Panc1 (cell line): Measurements from ENCODE around the gene TMEM132E. TPM values are rescaled to one million over a fixed set of nuclear protein-coding genes. Genes with fewer than 3 reads are reported as not detected.

Experiments
- ATAC-seq: fragments of 200-7000 bp; cut with Tn5 transposase; 2 replicates; pipeline ENCODE4 v1.9.1; 2020; ENCODE audit warnings: mild to moderate bottlenecking, moderate library complexity
- BruUV-seq: library from RNA; stranded (reverse); fragments of 400-500 nt; replicated peaks from 2 replicates; lab custom pipeline; 2021; lab: Mats Ljungman, UMichigan
- CTCF ChIA-PET: fragments of 300-600 bp; sonication (Branson Sonifier 250); formaldehyde crosslinking; loops from one replicate; lab custom pipeline; 2022; ENCODE audit warnings: antibody characterized with exemption; lab: Charles Lee
- POLR2A ChIA-PET: fragments of 300-600 bp; sonication (Branson Sonifier 250); formaldehyde crosslinking; loops from one replicate; lab custom pipeline; 2022; ENCODE audit warnings: antibody characterized with exemption; lab: Charles Lee
- DNase-seq: peaks from one replicate; pipeline ENCODE4 v3.0.0-alpha.2; 2010; ENCODE audit warnings: low read depth, low spot score
- H3K27ac ChIP-seq: 2 replicates; pipeline ENCODE4 v1.5.1; 2011; ENCODE audit warnings: mild to moderate bottlenecking, low read length, inconsistent platforms
- H3K27me3 ChIP-seq: fragments of 200-500 bp; sonication (Bioruptor generic); 2 replicates; pipeline ENCODE4 v1.6.0; 2014; ENCODE audit warnings: low read length, inconsistent platforms; ENCODE audit not compliant: control insufficient read depth, insufficient read depth
- H3K36me3 ChIP-seq: fragments of 200-500 bp; sonication (Bioruptor generic); 2 replicates; pipeline ENCODE4 v1.5.1; 2014; ENCODE audit warnings: inconsistent platforms, mild to moderate bottlenecking, low read length, moderate library complexity; ENCODE audit not compliant: control insufficient read depth, insufficient read depth
- H3K4me1 ChIP-seq: 2 replicates; pipeline ENCODE4 v1.5.1; 2011; ENCODE audit warnings: inconsistent platforms, mild to moderate bottlenecking, low read length, moderate library complexity; ENCODE audit not compliant: control insufficient read depth, insufficient read depth
- H3K4me3 ChIP-seq, 2 experiments: 2 replicates each; pipeline ENCODE4 v1.5.1; 2011 to 2012; ENCODE audit warnings: low read depth in 2 of 2, low read length in 2 of 2, mild to moderate bottlenecking in 2 of 2, inconsistent platforms in 1 of 2, moderate library complexity in 1 of 2
- H3K9me3 ChIP-seq: fragments of 200-500 bp; sonication (Bioruptor generic); 2 replicates; pipeline ENCODE4 v1.5.1; 2014; ENCODE audit warnings: low read depth, mild to moderate bottlenecking, inconsistent platforms, low read length, moderate library complexity; ENCODE audit not compliant: control insufficient read depth, insufficient read depth
- POLR2AphosphoS5 ChIP-seq: IDR thresholded peaks from 2 replicates; pipeline ENCODE4 v1.6.1; 2012; ENCODE audit warnings: mild to moderate bottlenecking, low read depth, low read length, moderate library complexity
- SIN3A ChIP-seq: IDR thresholded peaks from 2 replicates; pipeline ENCODE4 v1.6.1; 2012; ENCODE audit warnings: low read depth, mild to moderate bottlenecking, low read length, moderate library complexity, borderline replicate concordance; ENCODE audit not compliant: insufficient read depth
- TCF7L2 ChIP-seq: IDR thresholded peaks from 2 replicates; pipeline ENCODE4 v1.6.1; 2011; ENCODE audit warnings: mild to moderate bottlenecking, low read depth, low read length, inconsistent platforms
- in situ Hi-C: cut with HindIII; loops from 2 replicates; pipeline ENCODE4 v1.10.0; 2016; ENCODE audit warnings: low sequenced_read_pairs, low pct_unique_long_range_greater_than_20kb
- intact Hi-C: fragments of 100-400 bp; cut with micrococcal nuclease; formaldehyde crosslinking; loops from one replicate; pipeline ENCODE4 v1.10.0; 2022; ENCODE audit not compliant: unreplicated experiment
- total RNA-seq: library from RNA; stranded (reverse); gene quantifications from one replicate; pipeline ENCODE4 v1.2.1, GENCODE V29; 2021; ENCODE audit not compliant: unreplicated experiment
- TF ChIP-seq, protein P1 (sequence below), 2 experiments: IDR thresholded peaks; 2 replicates each; pipeline ENCODE4 v1.6.1; 2011 to 2012; ENCODE audit warnings: low read depth in 2 of 2, control low read depth in 1 of 2, low read length in 1 of 2, mild to moderate bottlenecking in 1 of 2, moderate library complexity in 1 of 2; ENCODE audit not compliant: insufficient read depth in 1 of 2
- TF ChIP-seq, protein P2 (sequence below): fragments of 450-650 bp; IDR thresholded peaks from 2 replicates; pipeline ENCODE4 v1.5.1; 2017; ENCODE audit warnings: mild to moderate bottlenecking

Gene TMEM132E
- total RNA-seq, 1 experiment from 2014 or later: not detected

DNA sequence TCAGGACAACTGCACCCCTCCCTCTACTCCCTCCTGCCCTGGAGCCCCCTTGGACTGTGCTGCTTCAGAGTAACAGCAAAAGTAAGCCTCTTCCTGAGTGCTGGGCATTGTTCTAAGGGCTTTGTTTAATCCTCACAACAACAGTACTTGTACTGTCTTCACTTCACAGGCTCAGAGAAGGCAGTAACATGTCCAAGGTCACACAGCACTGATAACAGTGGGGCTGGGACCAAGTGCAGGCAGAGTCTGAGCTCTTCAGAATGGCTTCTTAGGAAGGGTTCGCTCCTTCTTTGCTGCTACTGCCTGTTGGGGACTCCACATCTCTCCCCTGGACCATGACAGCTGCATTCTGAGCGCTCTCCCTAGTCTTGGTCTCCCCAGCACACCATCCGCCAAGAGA is 24.6 kb downstream of the TMEM132E start:
- ATAC-seq: no peak
- Histone ChIP-seq H3K4me3 (no peak overlapping the region), H3K27me3 (peaks cover 12% of the 10 kb centered on the region), H3K36me3 (no peaks in the 10 kb centered on the region), H3K9me3 (no peaks in the 10 kb centered on the region), H3K27ac (no peak overlapping the region), H3K4me1 (no peaks in the 10 kb centered on the region)
- DNase-seq: no peak
- ChIA-PET CTCF (no interaction called here), POLR2A (no interaction called here)
- intact Hi-C loops: no loop called here
- TF ChIP-seq SIN3A: no peak
- TF ChIP-seq POLR2AphosphoS5: no peak
- TF ChIP-seq, protein P1, sequence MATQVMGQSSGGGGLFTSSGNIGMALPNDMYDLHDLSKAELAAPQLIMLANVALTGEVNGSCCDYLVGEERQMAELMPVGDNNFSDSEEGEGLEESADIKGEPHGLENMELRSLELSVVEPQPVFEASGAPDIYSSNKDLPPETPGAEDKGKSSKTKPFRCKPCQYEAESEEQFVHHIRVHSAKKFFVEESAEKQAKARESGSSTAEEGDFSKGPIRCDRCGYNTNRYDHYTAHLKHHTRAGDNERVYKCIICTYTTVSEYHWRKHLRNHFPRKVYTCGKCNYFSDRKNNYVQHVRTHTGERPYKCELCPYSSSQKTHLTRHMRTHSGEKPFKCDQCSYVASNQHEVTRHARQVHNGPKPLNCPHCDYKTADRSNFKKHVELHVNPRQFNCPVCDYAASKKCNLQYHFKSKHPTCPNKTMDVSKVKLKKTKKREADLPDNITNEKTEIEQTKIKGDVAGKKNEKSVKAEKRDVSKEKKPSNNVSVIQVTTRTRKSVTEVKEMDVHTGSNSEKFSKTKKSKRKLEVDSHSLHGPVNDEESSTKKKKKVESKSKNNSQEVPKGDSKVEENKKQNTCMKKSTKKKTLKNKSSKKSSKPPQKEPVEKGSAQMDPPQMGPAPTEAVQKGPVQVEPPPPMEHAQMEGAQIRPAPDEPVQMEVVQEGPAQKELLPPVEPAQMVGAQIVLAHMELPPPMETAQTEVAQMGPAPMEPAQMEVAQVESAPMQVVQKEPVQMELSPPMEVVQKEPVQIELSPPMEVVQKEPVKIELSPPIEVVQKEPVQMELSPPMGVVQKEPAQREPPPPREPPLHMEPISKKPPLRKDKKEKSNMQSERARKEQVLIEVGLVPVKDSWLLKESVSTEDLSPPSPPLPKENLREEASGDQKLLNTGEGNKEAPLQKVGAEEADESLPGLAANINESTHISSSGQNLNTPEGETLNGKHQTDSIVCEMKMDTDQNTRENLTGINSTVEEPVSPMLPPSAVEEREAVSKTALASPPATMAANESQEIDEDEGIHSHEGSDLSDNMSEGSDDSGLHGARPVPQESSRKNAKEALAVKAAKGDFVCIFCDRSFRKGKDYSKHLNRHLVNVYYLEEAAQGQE (IDR thresholded peaks at IDR 0.05; ENCODE audit: insufficient read depth in 1 of 2, low read depth in 2 of 2, low read length in 1 of 2): no peak
- TF ChIP-seq, protein P2, sequence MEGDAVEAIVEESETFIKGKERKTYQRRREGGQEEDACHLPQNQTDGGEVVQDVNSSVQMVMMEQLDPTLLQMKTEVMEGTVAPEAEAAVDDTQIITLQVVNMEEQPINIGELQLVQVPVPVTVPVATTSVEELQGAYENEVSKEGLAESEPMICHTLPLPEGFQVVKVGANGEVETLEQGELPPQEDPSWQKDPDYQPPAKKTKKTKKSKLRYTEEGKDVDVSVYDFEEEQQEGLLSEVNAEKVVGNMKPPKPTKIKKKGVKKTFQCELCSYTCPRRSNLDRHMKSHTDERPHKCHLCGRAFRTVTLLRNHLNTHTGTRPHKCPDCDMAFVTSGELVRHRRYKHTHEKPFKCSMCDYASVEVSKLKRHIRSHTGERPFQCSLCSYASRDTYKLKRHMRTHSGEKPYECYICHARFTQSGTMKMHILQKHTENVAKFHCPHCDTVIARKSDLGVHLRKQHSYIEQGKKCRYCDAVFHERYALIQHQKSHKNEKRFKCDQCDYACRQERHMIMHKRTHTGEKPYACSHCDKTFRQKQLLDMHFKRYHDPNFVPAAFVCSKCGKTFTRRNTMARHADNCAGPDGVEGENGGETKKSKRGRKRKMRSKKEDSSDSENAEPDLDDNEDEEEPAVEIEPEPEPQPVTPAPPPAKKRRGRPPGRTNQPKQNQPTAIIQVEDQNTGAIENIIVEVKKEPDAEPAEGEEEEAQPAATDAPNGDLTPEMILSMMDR: no peak
- TF ChIP-seq TCF7L2: no peak
- in situ Hi-C loops: no loop called here
- no TSS peak for BruUV-seq

DNA sequence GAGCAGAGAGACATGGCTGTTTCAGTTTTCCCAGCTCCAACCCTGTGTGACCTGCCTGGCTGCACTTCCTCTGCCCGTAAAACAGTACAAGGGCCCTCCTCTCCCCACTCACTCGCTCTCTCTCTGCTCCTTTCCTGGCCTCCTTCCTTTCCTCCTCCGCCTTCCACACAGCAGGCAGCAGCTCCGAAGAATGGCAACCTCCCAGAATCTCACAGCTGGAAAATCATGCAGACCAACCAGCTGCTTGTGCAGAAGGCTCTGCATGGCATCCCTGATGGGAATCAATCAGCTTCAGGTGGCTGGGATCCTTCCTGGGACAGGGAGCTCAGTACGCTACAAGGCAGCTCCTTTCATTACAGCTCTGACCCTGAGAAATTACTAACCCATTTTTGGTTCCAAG is 27.4 kb downstream of the TMEM132E start:
- intact Hi-C loops: no loop called here
- no TSS peak for BruUV-seq
- DNase-seq: no peak

More for the DNA sequence above, 27.4 kb downstream of the TMEM132E start:
- Histone ChIP-seq H3K4me1 (no peaks in the 10 kb centered on the region), H3K27ac (no peak overlapping the region), H3K4me3 (no peak overlapping the region), H3K36me3 (no peaks in the 10 kb centered on the region), H3K27me3 (peaks cover 24% of the 10 kb centered on the region), H3K9me3 (no peaks in the 10 kb centered on the region)
- CTCF ChIA-PET: no interaction called here
- TF ChIP-seq, protein P2: no peak
- no peak for TF ChIP-seq POLR2AphosphoS5
- TF ChIP-seq, protein P1 (IDR thresholded peaks at IDR 0.05; ENCODE audit: insufficient read depth in 1 of 2, low read depth in 2 of 2, low read length in 1 of 2): no peak
- POLR2A ChIA-PET: no interaction called here
- no peak for ATAC-seq
- in situ Hi-C loops: no loop called here
